SK-N-SH treated with all-trans-retinoic acid at 6 μM for 48 hours (cell line): Measurements from ENCODE around the gene ENTPD2.

Experiments used
- GLIS3 ChIP-seq: fragments of 250-450 bp; sonication (Bioruptor Pico); IDR thresholded peaks from 2 replicates; pipeline ENCODE4 v1.5.0; 2020; ENCODE audit warnings: mild to moderate bottlenecking, moderate library complexity
- RARB ChIP-seq: fragments of 250-450 bp; sonication (Bioruptor Pico); IDR thresholded peaks from 2 replicates; pipeline ENCODE4 v1.8.0; 2021; ENCODE audit warnings: mild to moderate bottlenecking, moderate library complexity
- ZC3H10 ChIP-seq: fragments of 250-450 bp; sonication (Bioruptor Pico); IDR thresholded peaks from 2 replicates; pipeline ENCODE4 v1.5.1; 2021; ENCODE audit warnings: mild to moderate bottlenecking, moderate library complexity
- ZNF8 ChIP-seq: fragments of 450-650 bp; formaldehyde crosslinking; IDR thresholded peaks from 2 replicates; pipeline ENCODE4 v1.5.0; 2020; ENCODE audit warnings: mild to moderate bottlenecking, moderate library complexity
- TF ChIP-seq, protein P1 (sequence below): fragments of 250-450 bp; sonication (Bioruptor Pico); IDR thresholded peaks from 2 replicates; pipeline ENCODE4 v1.5.0; 2020; ENCODE audit warnings: mild to moderate bottlenecking, moderate library complexity
- TF ChIP-seq, protein P2 (sequence below): fragments of 250-450 bp; sonication (Bioruptor Pico); IDR thresholded peaks from 2 replicates; pipeline ENCODE4 v1.5.1; 2020; ENCODE audit warnings: low read depth, mild to moderate bottlenecking, moderate library complexity

DNA sequence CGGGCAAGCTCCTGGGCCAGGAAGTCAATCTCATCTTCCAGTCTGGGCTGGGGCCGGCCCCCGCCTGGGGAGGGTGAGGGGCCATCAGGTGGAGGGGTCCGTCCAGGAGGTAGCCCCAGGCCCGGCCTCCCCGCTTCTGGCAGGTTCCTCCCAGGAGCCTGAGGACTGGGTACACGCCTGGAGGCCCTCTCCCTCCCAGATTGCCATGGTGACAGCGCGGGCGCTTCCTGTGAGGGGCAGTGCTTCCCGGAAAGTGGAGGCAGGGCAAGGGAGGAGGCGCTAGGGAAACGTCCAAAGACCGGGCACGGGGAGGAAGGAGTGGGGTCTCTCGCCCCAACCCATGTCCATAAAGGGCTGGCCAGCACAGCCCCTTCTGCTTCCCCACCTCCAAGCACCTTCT is 12.7 kb downstream of the ENTPD2 start:
- TF ChIP-seq, protein P1, sequence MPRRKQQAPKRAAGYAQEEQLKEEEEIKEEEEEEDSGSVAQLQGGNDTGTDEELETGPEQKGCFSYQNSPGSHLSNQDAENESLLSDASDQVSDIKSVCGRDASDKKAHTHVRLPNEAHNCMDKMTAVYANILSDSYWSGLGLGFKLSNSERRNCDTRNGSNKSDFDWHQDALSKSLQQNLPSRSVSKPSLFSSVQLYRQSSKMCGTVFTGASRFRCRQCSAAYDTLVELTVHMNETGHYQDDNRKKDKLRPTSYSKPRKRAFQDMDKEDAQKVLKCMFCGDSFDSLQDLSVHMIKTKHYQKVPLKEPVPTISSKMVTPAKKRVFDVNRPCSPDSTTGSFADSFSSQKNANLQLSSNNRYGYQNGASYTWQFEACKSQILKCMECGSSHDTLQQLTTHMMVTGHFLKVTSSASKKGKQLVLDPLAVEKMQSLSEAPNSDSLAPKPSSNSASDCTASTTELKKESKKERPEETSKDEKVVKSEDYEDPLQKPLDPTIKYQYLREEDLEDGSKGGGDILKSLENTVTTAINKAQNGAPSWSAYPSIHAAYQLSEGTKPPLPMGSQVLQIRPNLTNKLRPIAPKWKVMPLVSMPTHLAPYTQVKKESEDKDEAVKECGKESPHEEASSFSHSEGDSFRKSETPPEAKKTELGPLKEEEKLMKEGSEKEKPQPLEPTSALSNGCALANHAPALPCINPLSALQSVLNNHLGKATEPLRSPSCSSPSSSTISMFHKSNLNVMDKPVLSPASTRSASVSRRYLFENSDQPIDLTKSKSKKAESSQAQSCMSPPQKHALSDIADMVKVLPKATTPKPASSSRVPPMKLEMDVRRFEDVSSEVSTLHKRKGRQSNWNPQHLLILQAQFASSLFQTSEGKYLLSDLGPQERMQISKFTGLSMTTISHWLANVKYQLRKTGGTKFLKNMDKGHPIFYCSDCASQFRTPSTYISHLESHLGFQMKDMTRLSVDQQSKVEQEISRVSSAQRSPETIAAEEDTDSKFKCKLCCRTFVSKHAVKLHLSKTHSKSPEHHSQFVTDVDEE (CRISPR knock-in tag): no peak
- TF ChIP-seq ZC3H10 (CRISPR knock-in tag) (no peak), ZNF8 (CRISPR knock-in tag) (no peak), RARB (no peak), GLIS3 (CRISPR knock-in tag) (no peak)
- TF ChIP-seq, protein P2, sequence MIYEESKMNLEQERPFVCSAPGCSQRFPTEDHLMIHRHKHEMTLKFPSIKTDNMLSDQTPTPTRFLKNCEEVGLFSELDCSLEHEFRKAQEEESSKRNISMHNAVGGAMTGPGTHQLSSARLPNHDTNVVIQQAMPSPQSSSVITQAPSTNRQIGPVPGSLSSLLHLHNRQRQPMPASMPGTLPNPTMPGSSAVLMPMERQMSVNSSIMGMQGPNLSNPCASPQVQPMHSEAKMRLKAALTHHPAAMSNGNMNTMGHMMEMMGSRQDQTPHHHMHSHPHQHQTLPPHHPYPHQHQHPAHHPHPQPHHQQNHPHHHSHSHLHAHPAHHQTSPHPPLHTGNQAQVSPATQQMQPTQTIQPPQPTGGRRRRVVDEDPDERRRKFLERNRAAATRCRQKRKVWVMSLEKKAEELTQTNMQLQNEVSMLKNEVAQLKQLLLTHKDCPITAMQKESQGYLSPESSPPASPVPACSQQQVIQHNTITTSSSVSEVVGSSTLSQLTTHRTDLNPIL (CRISPR knock-in tag): no peak
